Measurements from ENCODE around the gene GSE1.

Gene GSE1

DNA sequence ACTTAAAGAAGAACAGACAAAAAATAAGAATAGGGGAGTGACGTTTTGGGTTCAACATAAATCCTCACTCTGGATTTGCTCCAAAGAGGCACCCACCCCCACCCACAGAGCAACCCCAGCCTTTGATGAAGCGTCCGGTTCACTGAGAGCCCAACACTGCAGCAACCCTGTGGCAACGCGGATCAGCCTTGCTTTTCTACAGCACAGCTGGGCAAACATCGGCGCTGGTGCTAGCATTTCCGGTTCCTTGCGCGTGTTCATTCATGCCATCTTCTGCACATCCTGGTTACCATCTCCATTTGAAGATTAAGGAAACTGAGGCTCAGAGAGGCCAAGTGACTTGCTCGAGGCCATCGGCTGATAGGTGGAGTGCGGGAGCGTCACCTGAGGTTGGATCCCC is 84.3 kb downstream of the GSE1 start:
- DNase-seq (ENCODE audit: low read depth in 2 of 2, low spot score in 1 of 2) = no peak

DNA sequence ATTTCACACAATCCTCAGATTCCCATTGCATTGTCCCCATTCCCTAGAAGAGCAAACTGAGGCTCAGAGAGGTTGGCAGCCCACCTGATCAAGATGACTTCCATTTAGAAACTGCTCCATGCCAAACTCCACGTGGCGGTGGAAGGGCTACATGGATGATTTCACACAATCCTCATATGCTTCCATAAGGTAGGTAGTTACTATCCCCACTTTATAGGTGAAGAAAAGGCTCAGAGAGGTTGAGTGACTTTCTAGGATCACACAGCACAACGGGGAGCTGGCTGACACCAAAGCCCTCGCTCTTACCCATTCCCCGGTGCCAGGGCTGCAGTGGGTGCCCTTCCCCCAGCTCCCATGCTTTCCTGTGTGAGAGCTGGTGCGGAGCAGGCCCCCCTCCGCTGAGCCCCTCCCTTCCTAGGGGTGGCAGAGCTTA is 85.4 kb downstream of the GSE1 start:
- DNase-seq (ENCODE audit: low read depth in 2 of 2, low spot score in 1 of 2) = no peak

DNA sequence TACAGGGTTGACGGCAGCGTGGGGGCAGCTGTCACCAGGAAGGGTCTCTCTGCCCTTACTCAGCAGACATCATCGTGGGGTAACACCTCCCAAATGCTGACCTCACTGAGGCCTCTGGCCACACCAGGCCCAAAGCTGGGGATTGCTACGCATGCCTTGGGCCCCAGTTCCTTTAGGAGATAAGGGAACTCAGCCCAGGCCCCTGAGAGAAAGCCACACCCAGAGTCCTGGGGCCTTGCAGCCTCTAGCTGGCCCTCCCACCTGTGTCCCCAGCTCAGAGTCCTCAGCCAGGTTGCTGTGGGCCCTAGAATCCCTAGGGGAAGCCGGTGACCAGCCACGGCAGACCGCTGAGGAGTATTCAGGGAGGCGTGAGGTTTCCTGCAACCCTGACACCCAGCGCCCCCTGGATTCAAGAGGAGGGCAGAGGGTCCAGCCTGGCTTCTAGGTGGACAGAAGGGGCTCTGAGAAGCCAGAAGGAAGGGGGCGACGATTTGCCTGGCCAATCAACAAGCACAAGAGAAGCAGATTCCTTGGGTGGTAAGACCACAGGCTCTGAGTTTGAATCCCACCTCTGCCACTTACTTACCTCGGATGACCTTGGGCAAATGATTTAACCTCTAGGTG is 85.9 kb downstream of the GSE1 start:
- DNase-seq (ENCODE audit: low read depth in 2 of 2, low spot score in 1 of 2) = no peak

DNA sequence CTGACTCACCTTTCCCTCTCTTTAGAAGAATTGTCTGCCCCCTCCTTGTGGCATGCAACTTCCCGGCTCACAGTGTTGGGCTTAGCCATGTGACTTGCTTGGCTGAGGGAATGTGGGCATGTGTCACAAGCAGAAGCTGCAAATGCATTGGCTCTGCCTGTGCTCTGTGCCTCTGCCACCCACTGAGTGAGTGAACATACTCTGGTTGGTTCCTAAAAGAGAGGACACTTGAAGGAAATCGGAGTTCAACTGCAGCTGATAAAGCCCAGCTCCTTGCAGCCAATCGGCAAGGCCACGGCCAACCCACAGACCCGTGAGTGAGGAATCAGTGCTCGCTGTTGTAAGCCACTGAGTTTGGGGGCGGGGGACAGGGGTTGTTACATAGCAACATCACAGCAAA is 86.5 kb downstream of the GSE1 start:
- no peak for DNase-seq (ENCODE audit: low read depth in 2 of 2, low spot score in 1 of 2)

DNA sequence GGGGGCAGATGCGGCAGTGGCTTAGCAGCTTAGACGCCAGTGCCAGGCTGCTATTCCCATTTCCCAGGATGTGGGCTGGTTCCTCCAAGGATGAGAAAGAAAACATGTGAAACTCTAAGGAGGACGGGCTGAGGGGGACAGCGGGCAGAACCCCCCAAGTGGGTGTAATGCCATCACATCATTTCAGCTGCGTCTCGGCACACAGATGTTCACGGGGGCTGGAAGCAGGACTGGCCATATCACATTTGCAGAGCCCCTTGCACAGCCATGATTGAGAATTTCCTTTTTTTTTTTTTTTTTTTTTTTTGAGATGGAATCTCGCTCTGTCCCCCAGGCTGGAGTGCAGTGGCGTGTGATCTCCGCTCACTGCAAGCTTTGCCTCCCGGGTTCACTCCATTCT is 90.9 kb downstream of the GSE1 start:
- DNase-seq (ENCODE audit: low read depth in 2 of 2, low spot score in 1 of 2) = no peak

DNA sequence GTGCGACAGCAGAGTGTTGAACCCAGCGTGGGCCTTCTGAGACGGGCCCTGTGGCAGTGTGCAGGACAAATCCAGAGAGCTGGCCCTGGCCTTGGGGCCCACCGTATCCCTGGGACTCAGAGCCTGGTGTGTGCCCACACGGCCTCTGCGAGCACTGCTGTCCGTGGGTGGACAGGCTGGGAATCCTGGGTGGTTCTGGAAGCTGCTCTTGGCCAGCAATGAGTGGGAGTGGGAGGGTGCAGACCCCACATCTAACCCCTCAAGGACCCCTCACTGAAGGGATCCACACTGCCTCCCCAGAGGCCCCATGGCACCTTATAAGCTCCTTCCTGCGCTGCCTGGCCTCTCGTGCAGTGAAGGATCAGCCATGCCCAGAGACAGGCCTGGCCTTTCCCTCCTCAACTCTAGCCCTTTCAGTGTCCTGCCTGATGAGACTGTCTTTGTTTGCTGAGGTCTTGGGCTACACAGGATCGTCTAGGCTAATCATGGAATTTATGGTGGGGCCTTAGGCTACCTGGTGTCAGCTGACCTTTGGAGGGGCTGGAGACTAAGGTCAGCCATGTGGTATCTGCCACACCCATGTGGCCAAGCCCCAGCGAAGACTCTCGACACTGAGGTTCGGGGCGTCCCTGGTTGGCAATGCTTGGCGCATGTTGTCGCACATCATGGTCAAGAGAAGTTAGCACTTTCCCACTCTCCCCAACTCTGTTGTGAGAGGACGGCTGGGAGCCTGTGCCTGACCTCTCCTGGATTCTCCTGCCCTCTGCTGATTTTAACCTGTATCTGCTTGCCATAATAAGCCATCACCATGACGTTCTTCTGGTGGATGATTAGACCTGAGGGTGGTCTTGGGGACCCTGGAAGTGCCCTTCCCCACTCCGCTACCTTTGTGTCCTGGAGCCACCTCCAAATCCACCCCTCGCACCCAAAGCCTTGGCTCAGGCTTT is 92.1 kb downstream of the GSE1 start:
- no peak for DNase-seq (ENCODE audit: low read depth in 2 of 2, low spot score in 1 of 2)

DNA sequence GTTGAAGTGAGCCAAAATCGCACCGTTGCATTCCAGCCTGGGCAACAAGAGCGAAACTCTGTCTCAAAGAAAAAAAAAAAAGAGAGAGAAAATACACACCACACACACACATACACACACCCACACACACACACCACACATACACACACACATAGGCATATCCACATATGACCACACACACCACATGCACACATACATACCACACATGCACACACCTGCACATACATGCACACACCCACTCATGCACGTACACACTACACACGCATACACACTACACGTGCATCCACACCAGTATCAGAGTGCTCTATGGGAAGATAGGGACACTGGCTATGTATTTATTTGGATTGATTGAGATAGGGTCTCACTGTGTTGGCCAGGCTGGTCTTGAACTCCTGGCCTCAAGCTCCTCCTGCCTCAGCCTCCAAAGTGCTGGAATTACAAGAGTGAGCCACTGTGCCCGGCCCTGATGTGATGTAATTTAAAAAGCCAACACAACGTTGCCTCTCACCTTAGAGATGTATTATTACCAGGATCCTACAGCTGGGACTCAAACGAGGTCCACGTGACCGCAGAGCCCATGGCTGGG is 93.4 kb downstream of the GSE1 start:
- DNase-seq (ENCODE audit: low read depth in 2 of 2, low spot score in 1 of 2) = no peak

DNA sequence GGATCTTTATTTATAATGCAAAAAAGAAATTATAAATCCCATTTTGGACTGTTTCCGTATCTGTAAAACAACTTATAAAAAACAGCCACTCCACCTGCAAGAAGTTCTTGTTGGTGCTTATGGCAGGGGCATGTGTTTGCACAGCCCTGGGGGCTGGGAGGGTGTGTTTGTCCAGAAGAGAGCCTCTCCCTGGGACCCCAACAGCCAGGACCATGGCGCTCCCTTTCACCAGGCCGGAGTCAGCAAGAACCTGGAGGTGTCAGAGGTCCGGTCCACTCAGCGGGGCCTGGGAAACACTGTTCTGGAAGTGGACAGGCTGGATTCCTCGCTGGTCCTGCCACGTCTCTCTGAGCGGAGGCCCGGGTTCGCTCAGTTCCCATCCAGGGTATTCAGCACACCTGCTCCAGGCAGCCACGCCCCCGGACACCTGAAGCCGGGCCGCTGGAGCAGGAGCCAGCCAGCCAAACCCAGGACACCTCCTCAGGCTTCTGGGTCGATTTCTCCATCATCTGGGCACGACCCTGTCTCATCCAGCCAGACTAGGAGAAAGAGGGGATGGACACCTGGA is 94.5 kb downstream of the GSE1 start:
- no peak for DNase-seq (ENCODE audit: low read depth in 2 of 2, low spot score in 1 of 2)

DNA sequence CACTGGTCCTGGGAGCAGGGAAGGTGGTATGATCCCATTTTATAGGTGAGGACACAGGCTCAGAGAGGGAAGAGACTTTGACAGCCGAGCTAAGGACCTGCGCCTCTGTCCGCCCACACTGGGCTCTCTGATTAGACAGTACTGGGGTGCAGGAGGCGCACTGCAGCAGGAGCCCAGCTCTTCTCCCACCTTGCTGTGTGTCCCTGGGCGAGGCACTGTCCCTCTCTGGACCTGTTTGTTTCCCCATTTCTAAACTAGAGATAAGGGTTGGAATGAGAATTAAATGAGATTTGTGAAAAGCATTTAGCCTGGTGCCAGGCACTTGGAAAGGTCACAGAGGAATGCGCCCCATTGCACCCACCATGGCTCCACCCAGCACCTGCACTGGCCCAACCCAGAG is 95.2 kb downstream of the GSE1 start:
- DNase-seq (ENCODE audit: low read depth in 2 of 2, low spot score in 1 of 2) = no peak

DNA sequence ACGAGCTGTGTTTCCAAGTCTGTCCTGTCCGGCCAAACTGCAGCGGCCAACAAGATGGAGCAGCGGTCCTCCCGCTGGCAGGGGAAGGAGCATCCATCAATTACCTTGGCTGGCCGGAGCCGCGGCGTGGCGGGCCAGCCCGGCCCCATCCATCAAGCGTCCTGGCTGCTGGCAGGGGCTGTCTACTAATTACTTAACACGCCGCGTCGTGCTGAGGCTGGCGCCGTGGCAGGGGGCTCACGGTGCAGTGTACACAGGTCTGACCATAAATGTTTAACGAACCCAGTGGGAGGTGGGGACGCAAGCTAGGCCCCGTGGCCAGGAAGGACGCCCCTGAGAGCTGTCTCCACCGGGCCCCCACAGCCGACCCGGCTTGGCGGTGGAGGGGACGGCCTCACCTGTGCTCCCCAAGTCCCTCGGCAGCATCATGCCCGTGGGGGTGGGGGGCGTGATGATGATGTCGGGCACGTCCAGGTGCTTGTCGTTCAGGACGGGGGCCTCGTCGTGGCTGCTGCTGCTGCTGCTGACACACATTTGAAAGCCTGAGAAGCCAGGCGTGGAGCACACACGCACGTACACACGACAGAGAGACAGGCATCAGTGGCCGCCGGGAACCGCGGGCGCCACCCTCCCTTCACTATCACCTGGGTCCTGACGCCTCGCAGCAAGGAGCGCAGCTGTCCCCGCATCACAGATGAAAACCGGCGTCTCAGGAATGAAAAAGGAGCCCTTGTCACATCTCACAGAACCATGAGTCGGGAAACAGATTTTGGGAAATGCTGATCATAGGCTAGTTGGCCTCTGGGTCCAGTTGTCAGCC is 96.9 kb downstream of the GSE1 start:
- no peak for DNase-seq (ENCODE audit: low read depth in 2 of 2, low spot score in 1 of 2)

DNA sequence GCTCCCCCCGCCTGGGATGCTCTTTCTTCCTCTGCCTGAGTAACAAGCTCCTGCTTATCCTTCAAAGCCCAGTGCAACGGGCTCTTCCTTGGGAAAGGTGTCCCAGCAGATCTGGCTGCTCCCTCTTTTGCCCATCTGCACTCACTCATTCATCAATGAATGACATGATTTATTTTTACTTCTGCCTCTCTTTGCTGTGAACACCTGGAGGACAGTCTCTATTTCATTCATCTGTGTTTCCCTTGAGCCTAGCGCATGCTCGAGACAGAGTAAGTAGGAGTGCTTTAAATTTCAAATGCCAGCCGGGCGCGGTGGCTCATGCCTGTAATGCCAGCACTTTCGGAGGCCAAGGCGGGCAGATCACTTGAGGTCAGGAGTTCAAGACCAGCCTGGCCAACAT is 97.6 kb downstream of the GSE1 start:
- no peak for DNase-seq (ENCODE audit: low read depth in 2 of 2, low spot score in 1 of 2)

DNA sequence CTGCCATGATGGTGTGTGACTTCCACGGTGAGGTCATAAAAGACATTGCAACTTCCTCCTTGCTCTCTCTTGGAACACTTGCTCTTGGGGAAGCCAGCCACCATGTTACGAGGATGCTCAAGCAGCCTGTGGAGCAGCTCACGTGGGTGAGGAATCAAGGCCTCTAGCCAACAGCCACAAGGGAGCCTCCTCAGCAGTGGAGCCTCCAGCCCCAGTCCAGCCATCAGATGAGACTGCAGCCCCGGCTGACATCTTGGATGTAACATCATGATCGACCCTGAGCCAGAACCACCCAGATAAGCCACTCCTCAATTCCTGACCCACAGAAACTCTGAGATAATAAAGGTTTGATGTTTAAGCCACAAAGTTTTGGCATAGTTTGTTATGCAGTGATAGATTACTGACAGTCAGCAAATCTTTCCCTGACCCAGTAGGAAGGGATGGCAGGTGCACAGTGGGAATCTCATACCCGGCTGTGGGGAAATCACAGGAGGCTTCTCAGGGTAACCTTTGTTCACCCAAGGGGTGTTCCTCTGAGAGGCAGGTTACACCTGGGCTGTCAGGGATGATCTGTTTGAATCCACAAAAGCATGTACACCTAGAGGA is 99.0 kb downstream of the GSE1 start:
- no peak for DNase-seq (ENCODE audit: low read depth in 2 of 2, low spot score in 1 of 2)

DNA sequence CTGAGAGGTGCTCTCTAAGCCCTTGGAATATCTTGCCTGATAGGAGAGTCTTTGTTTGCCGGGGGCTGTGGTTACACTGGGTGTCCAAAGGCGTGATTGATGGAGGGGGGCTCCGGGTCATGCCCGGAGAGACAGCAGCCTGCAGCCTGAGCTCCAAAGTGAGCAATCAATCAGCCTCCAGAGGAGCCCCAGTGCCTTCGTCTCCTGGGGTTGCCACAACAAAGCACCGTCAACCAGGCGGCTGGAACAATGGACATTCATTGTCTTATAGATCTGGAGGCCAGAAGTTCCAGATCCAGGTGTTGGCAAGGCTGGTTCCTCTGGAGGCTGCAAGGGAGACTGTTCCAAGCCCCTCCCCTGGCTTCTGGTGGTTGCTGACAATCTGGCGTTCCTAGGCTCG is 99.7 kb downstream of the GSE1 start:
- no peak for DNase-seq (ENCODE audit: low read depth in 2 of 2, low spot score in 1 of 2)

DNA sequence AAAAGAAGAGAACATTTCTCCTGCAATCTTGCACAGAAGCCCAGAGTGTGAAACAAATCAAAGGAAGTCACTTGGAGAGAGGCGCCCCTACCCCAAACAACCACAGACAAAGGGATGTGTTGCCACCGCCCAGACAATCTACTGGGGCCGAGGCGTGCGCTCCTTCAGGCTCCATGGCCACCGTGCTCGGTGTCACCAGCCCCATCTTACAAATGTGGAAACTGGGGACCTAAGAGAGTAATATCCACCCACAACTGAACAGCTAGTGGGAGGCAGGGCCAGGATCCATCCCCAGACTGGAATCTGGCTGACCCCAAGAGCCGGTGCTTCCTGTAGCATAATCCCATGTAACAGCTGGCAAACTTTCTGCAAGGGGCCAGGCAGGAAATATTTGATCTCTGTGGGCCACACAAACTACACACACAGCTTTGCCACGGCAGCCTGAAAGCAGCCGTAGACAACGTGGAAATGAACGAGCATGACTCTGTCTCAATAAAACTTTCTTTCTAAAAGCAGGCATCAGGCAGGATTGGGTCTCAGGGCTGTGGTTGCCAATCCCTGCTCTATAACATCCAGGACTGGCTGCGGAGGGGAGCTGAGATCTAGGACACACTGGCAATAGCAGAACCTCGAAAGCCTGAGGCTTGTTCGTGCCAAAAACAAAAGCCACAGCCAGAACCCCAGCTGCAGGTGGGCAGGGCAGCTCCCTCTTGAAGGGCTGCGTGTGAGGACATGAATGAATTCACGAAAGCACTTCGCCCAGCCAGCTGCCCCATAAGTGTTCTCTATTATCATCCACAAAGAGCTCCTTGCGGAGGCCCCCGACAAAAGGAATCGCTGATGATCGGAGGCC is 102.3 kb downstream of the GSE1 start:
- no peak for DNase-seq (ENCODE audit: low read depth in 2 of 2, low spot score in 1 of 2)

DNA sequence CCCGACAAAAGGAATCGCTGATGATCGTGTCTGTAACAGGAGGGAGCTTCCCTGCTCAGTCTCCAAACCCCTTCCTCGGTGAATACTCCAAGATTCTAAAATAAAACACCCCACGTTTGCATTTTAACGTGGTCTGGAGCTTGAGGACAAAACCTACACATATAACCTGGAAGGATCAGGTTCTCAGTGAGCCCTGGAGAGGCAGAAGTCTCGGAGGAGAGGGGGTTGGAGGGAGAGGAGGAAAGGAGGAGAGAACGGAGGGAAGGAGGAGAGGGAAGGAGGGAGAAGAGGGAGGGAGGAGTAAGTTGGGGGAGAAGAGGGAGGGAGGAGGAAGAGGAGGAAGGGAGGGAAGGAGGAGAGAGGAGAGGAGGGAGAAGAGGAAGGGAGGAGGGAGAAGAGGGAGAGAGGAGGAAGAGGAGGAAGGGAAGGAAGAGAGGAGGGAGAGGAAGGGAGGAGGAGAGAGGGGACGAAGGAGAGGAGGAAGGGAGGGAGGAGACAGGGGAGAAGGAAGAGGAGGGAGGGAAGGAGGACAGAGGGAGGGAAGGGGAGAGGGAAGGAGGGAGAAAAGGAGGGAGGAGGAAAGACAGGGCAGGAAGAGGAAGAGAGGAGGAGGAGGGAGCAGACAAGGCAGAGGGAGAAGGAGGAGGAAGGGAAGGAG is 103.0 kb downstream of the GSE1 start:
- DNase-seq (ENCODE audit: low read depth in 2 of 2, low spot score in 1 of 2) = no peak

DNA sequence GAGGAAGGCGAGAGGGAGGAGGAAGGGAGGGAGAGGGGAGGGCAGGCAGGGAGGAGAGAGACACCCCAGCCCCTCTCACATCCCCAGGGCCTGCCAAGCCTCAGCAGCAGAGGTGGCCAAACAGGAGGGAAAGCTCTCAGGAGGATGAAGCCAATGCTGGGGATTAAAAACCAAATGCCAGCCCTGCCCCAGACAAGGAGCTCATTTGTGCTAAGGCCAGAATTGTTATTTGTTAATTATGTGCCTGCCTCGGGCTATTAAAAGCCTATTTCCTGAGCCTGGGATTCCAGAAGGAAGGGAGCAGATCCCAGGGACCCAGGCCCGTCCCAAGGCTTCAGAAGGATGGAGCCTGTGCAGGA is 103.5 kb downstream of the GSE1 start:
- no peak for DNase-seq (ENCODE audit: low read depth in 2 of 2, low spot score in 1 of 2)

DNA sequence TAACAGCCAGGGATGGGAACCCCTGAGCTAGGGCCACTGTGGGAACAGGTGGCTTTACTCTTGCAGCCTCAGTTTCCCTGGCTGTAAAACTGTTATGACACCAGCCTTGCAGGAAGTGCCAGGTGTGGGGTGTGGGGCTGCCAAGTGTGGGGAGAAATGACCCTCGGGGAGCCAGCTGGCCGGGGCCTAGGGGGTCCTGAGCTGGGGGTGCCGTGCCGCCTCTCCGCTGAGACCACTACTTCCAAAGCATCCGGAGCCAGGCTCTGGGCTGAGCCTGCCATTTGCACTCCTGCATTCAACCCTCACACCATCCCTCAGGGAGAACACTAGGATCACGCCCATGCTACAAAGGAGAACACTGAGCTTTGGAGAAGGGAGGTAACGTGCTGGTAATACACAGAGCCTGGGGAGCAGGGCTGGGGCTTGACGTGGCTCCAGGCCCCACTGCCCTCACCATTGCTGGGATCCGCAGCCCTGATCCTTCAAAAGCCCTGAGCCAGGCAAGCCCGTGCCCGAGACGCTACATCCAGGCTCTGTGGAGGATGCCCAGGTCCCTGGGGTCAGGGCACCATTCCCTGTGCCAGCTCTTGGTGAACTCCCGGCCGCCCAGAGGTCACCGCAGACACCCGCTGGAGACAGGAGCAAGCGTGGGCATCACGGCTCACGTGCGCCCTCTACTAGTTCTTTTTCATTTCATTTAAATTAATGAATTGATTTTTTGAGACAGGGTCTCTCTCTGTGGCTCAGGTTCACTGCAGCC is 104.5 kb downstream of the GSE1 start:
- DNase-seq (ENCODE audit: low read depth in 2 of 2, low spot score in 1 of 2) = peak; percentile 12 to 38

DNA sequence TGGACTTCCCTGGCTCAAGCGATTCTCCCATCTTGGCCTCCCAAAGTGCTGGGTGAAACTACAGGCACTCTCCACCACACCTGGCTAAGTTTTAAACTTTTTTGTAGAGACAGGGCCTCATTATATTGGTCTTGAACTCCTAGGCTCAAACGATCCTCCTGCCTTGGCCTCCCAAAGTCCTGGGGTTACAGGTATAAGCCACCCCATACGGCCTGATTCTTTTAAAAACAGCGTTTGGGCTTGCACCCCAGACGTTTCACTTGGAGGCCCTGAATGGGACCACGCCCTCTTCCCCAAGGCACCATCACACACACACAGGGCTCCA is 105.0 kb downstream of the GSE1 start:
- no peak for DNase-seq (ENCODE audit: low read depth in 2 of 2, low spot score in 1 of 2)

DNA sequence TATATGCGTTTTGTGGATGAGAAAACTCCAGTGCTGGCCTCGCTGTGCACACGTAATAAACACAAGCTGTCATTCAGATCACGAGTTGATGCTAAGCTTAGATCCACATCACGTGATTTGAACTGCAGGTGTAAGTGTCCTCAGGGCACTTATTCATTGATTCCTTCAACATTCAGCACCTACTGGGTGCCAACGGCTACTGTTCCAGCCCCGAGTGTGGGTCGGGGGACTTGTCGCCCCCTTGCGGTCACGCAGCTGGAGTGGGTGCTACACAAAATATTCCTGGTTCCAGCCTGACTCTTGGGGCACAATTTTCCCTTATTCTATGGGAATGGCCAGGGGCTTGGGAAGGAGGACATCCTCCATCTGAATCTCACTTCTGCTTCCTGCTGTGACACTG is 105.6 kb downstream of the GSE1 start:
- DNase-seq (ENCODE audit: low read depth in 2 of 2, low spot score in 1 of 2) = no peak

Measured in stimulated activated CD8-positive, alpha-beta memory T cell treated with anti-CD3 and anti-CD28 coated beads, Interleukin-4, amount 100 ng/mL, for 4 hours (primary cell).